CD4-positive, alpha-beta T cell treated with Interleukin-15 for 4 hours (primary cell): ENCODE data around the gene SSR1.

Experiments used
- DNase-seq: peaks from one replicate; pipeline ENCODE4 v3.0.0-alpha.2; 2020; ENCODE audit warnings: low spot score

The SSR1 gene

DNA sequence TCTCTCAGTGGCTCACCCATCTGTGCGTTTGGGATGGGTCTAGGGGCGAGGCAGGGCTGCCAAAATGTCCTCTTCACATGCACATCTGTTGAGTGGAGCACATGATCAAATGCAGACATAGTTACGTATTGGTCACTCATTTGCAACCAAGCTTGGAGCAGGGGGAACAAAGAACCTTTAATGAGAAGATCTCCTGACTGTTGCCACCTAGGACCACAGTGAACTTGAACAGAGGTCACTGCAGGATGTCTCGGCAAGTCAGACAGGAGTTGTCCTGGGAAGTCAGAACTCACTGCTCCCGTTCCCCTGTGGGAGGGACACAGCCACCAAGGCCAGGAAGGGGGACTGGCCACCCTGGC is 73.4 kb downstream of the SSR1 start:
- no peak for DNase-seq

DNA sequence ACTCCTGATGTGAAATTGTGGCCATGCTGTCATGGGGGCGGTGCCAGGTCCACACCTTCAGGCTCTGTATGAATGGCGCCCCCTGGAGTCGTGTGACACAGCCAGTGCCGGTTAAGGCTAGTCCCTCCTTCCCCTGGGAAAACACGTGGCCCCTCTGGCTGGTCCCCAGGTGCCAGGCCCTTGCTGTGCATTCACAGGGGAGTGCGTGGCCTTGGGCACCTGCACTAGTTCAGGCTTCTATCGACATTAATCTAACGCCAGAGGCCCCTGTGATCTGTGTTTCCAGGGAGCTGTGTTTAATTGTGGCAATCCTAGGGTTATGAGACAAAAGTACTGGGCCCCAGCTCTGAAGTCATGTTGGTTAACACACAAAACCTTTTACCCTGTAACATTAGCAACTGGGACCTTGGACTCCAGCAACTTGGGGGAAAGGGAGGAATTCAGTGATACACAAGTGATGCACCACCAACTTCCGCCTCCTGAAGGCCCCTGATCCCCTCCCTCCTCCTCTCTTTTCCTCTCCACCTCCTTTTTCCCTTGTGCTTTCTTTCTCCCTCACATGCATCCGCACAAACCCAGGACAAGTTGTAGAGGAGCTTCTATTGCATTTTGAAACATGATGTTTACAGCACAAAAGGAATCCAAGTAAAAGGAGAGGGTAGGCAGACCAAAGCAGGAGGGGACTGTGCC is 74.0 kb downstream of the SSR1 start:
- peak; percentile 56 for DNase-seq

DNA sequence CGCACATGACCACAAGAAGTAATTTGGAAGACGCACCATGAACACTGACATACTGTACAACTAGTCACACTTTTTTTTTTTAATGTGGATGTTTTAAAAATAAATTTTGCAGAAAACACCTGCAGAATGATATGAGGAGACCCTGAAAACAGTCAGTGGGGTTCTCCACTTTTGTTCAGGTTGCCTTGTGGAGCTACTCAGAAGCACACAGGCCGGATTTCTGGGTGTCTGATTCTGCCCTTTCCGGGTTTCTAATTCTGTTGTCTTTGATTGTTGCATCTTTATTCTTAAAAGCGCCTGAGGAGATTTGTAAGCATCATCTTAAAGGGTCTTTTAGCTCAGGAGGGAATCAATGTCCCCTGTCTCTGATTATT is 74.5 kb downstream of the SSR1 start:
- no peak for DNase-seq

GRCh38 chr6:7237653-7238188 is 75.3 kb downstream of the SSR1 start:
- no peak for DNase-seq

- no peak for DNase-seq
These were observed 76.4 kb downstream of the SSR1 start for GRCh38 chr6:7236306-7237209.

- no peak for DNase-seq
These were observed 77.2 kb downstream of the SSR1 start for GRCh38 chr6:7235712-7236305.

GRCh38 chr6:7234547-7234946 is 78.5 kb downstream of the SSR1 start:
- DNase-seq, result no peak

DNA sequence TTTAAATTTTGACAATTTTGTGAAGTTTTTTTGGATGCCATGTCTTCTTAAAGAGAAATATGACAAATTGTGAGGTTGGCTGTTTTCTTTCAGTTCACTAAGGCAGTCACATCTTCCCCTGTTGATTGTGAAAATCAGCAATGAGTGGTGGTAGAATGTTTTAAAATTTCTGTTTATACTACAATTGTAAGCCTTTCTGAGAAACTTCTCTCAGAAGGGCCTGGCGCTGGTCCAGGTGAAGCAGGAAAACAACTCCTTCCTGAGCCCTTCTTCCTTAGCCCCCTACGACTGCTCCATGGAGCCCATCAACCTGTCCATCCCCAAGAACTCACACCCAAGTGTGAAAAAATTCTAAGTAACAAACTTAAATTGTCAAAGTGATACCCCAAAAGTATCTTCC is 80.6 kb downstream of the SSR1 start:
- DNase-seq, result no peak

- no peak for DNase-seq
These were observed 81.9 kb downstream of the SSR1 start for GRCh38 chr6:7230956-7231713.

DNA sequence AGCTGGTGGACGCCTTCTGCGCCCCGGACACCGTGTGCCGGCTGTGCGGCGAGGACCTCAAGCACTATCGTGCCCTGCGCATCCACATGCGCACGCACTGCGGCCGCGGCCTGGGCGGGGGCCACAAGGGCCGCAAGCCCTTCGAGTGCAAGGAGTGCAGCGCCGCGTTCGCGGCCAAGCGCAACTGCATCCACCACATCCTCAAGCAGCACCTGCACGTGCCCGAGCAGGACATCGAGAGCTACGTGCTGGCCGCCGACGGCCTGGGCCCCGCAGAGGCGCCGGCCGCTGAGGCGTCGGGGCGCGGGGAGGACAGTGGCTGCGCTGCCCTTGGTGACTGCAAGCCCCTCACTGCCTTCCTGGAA is 82.7 kb downstream of the SSR1 start:
- no peak for DNase-seq

GRCh38 chr6:7229376-7230326 is 83.3 kb downstream of the SSR1 start:
- no peak for DNase-seq

GRCh38 chr6:7228662-7229375 is 84.2 kb downstream of the SSR1 start:
- no peak for DNase-seq

GRCh38 chr6:7224731-7225130 is 88.3 kb downstream of the SSR1 start:
- DNase-seq, result no peak

GRCh38 chr6:7222197-7222596 is 90.8 kb downstream of the SSR1 start:
- DNase-seq, result no peak

DNA sequence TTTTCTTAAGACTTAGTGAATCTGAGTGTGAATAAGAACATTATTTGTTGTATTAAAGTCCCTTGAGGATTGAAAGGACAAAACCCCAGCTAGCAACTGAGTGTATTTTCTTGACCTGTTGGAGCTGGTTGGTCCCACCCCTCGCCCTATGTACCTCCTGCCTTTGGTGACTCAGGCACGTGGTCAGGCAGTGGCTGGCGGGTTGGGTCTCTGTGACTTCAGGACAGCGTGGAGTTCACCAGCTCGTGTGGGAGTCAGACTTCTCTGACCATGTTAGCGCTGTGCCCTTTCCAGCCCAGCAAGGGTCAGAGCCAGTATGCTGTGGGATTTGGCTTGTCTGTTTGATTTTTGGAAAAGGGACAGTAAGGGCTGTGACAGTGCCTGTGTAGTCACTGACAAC is 93.7 kb downstream of the SSR1 start:
- DNase-seq, result no peak

- no peak for DNase-seq
These were observed 94.5 kb downstream of the SSR1 start for GRCh38 chr6:7218406-7218988.
